ENCODE data around the gene PA2G4. TPM values are rescaled to one million over a fixed set of nuclear protein-coding genes. Genes with fewer than 3 reads are reported as not detected.
A peak's percentile ranks its signal among the peaks of the same experiment; 100 is the strongest.
"Not testable (repeated sequence)": the region's sequence is repeated elsewhere in the genome, so short reads cannot be mapped to it uniquely, and the experiment has no call there.

PA2G4 gene
- polyA plus RNA-seq (2013, experiment 1 of 2; ENCODE audit: insufficient read length), result 186 TPM
- 89.3 TPM for polyA plus RNA-seq (2013, experiment 2 of 2; ENCODE audit: insufficient read length)

- peak; percentile 100 for DNase-seq
These were observed at the start of gene PA2G4 for GRCh38 chr12:56104109-56104814. Gene PA2G4 (plus strand): TSS chr12:56104559. CDS start chr12:56104738, 179 bp downstream.

- peak; percentile 81 for DNase-seq
These were observed 44.4 kb upstream of the PA2G4 start for GRCh38 chr12:56059964-56060363.

- no peak for DNase-seq
These were observed 42.4 kb upstream of the PA2G4 start for GRCh38 chr12:56061982-56062381.

- DNase-seq, result peak; percentile 54
These were observed 41.4 kb upstream of the PA2G4 start for GRCh38 chr12:56062996-56063395.

GRCh38 chr12:56071648-56072047 is 32.7 kb upstream of the PA2G4 start:
- peak; percentile 73 for DNase-seq

GRCh38 chr12:56074396-56074795 is 30.0 kb upstream of the PA2G4 start:
- DNase-seq, result no peak

- DNase-seq, result not testable (repeated sequence)
These were observed 26.4 kb upstream of the PA2G4 start for GRCh38 chr12:56077966-56078365.

- no peak for DNase-seq
These were observed 25.9 kb upstream of the PA2G4 start for GRCh38 chr12:56078427-56078826.

GRCh38 chr12:56078931-56079722 is 25.2 kb upstream of the PA2G4 start:
- peak; percentile 79 for DNase-seq

GRCh38 chr12:56079723-56080555 is 24.4 kb upstream of the PA2G4 start, which contains the start of gene ERBB3:
Gene ERBB3 (plus strand): TSS chr12:56080165. CDS start chr12:56080301, 136 bp downstream.
- DNase-seq, result peak; percentile 85

GRCh38 chr12:56080556-56081138 is 23.7 kb upstream of the PA2G4 start:
- DNase-seq, result no peak

- DNase-seq, result no peak
These were observed 22.7 kb upstream of the PA2G4 start for GRCh38 chr12:56081393-56082347.

- no peak for DNase-seq
These were observed 22.0 kb upstream of the PA2G4 start for GRCh38 chr12:56082382-56082781.

- no peak for DNase-seq
These were observed 21.4 kb upstream of the PA2G4 start for GRCh38 chr12:56082967-56083366.

- no peak for DNase-seq
These were observed 19.3 kb upstream of the PA2G4 start for GRCh38 chr12:56084958-56085543.

- DNase-seq, result no peak
These were observed 18.3 kb upstream of the PA2G4 start for GRCh38 chr12:56086096-56086495.

- DNase-seq, result no peak
These were observed 17.8 kb upstream of the PA2G4 start for GRCh38 chr12:56086608-56087007.

GRCh38 chr12:56087220-56087619 is 17.1 kb upstream of the PA2G4 start:
- no peak for DNase-seq

GRCh38 chr12:56097738-56098137 is 6.6 kb upstream of the PA2G4 start:
- no peak for DNase-seq

- DNase-seq, result no peak
These were observed 5.8 kb upstream of the PA2G4 start for GRCh38 chr12:56098592-56098991.

GRCh38 chr12:56099787-56100186 is 4.6 kb upstream of the PA2G4 start:
- DNase-seq, result no peak

Measured in fibroblast of skin of back (primary cell).